ENCODE measurements around the gene GTF2A1L. TPM values are rescaled to one million over a fixed set of nuclear protein-coding genes. Genes with fewer than 3 reads are reported as not detected.
"Not testable (repeated sequence)": the region's sequence is repeated elsewhere in the genome, so short reads cannot be mapped to it uniquely, and the experiment has no call there.

Gene GTF2A1L
- total RNA-seq, 2 donors from 2014 or later: 0.96 to 5.1 TPM

GRCh38 chr2:48693645-48694044, 76.0 kb downstream of the GTF2A1L start:
- Histone ChIP-seq H3K27ac (no peak overlapping the region), H3K4me3 (no peak overlapping the region), H3K4me1 (no peaks in the 10 kb centered on the region), H3K36me3 (no peaks in the 10 kb centered on the region), H3K27me3 (no peaks in the 10 kb centered on the region), H3K9me3 (no peaks in the 10 kb centered on the region)
- no peak for TF ChIP-seq CTCF (IDR thresholded peaks at IDR 0.05)
- DNase-seq (ENCODE audit: low spot score): no peak

GRCh38 chr2:48694149-48694548, 76.5 kb downstream of the GTF2A1L start:
- no peak for TF ChIP-seq CTCF (IDR thresholded peaks at IDR 0.05)
- DNase-seq (ENCODE audit: low spot score): no peak
- no peaks in the 10 kb centered on the region for H3K27me3 ChIP-seq
- H3K36me3 ChIP-seq: no peaks in the 10 kb centered on the region
- no peaks in the 10 kb centered on the region for H3K9me3 ChIP-seq
- no peak overlapping the region for H3K4me3 ChIP-seq
- H3K27ac ChIP-seq: no peak overlapping the region
- H3K4me1 ChIP-seq: no peaks in the 10 kb centered on the region

- DNase-seq (ENCODE audit: low spot score): no peak
- Histone ChIP-seq H3K27ac (no peak overlapping the region), H3K27me3 (no peaks in the 10 kb centered on the region), H3K9me3 (no peaks in the 10 kb centered on the region), H3K36me3 (no peaks in the 10 kb centered on the region), H3K4me1 (no peaks in the 10 kb centered on the region), H3K4me3 (no peak overlapping the region)
- TF ChIP-seq CTCF (IDR thresholded peaks at IDR 0.05): no peak
Measured at GRCh38 chr2:48695991-48696390, 78.3 kb downstream of the GTF2A1L start.

- TF ChIP-seq CTCF (IDR thresholded peaks at IDR 0.05): no peak
- Histone ChIP-seq H3K4me1 (no peaks in the 10 kb centered on the region), H3K27me3 (no peaks in the 10 kb centered on the region), H3K9me3 (no peaks in the 10 kb centered on the region), H3K4me3 (no peak overlapping the region), H3K36me3 (no peaks in the 10 kb centered on the region), H3K27ac (no peak overlapping the region)
- no peak for DNase-seq (ENCODE audit: low spot score)
Measured at GRCh38 chr2:48696881-48697280, 79.2 kb downstream of the GTF2A1L start.

GRCh38 chr2:48699348-48699930, 81.8 kb downstream of the GTF2A1L start:
- no peak for DNase-seq (ENCODE audit: low spot score)
- H3K4me3 ChIP-seq: no peak overlapping the region
- H3K27ac ChIP-seq: no peak overlapping the region
- no peak for TF ChIP-seq CTCF (IDR thresholded peaks at IDR 0.05)
- no peaks in the 10 kb centered on the region for H3K36me3 ChIP-seq
- H3K4me1 ChIP-seq: no peaks in the 10 kb centered on the region
- peaks cover 0 to 4% of the 10 kb centered on the region in 2 donors for H3K9me3 ChIP-seq
- no peaks in the 10 kb centered on the region for H3K27me3 ChIP-seq

GRCh38 chr2:48703621-48704020, 86.0 kb downstream of the GTF2A1L start:
- not testable (repeated sequence) for H3K36me3 ChIP-seq; DNase-seq (ENCODE audit: low spot score); H3K4me1 ChIP-seq; H3K4me3 ChIP-seq; H3K27me3 ChIP-seq; H3K9me3 ChIP-seq; H3K27ac ChIP-seq
